IMR-90 (cell line): ENCODE data around the gene MEGF11. TPM values are rescaled to one million over a fixed set of nuclear protein-coding genes. Genes with fewer than 3 reads are reported as not detected.

Experiments
- ATAC-seq: fragments of 200-7000 bp; cut with Tn5 transposase; 2 replicates; pipeline ENCODE4 v1.9.1; 2020; ENCODE audit warnings: low read depth, mild to moderate bottlenecking, moderate library complexity
- BruUV-seq: library from RNA; stranded (reverse); fragments of 400-500 nt; replicated peaks from 2 replicates; lab custom pipeline; 2021; lab: Mats Ljungman, UMichigan
- CTCF ChIA-PET: fragments of 300-600 bp; formaldehyde crosslinking; extraction: SDS; loops from one replicate; lab custom pipeline; 2021; ENCODE audit warnings: antibody characterized with exemption; lab: Yijun Ruan, JAX
- POLR2A ChIA-PET: fragments of 300-600 bp; sonication (Branson Sonifier 250); formaldehyde crosslinking; loops from one replicate; lab custom pipeline; 2022; ENCODE audit warnings: antibody characterized with exemption; ENCODE audit not compliant: unreplicated experiment; lab: Charles Lee
- DNase-seq: peaks from one replicate; pipeline ENCODE4 v3.0.0; 2013
- H2AFZ ChIP-seq: replicated peaks from 2 replicates; pipeline ENCODE3; 2013; ENCODE audit warnings: low read length, mild to moderate bottlenecking; ENCODE audit not compliant: poor library complexity
- H2AK5ac ChIP-seq: 2 replicates; pipeline ENCODE4 v1.6.1; 2013; ENCODE audit warnings: low read depth, low read length, inconsistent platforms
- H2AK9ac ChIP-seq: replicated peaks from 2 replicates; pipeline ENCODE3; 2013; ENCODE audit warnings: mild to moderate bottlenecking, low read depth, low read length, moderate library complexity; ENCODE audit not compliant: poor library complexity
- H2BK120ac ChIP-seq: 2 replicates; pipeline ENCODE4 v1.6.1; 2013; ENCODE audit warnings: low read depth, low read length, inconsistent platforms
- H2BK15ac ChIP-seq: 3 replicates; pipeline ENCODE4 v1.6.1; 2013; ENCODE audit warnings: low read depth, low read length, inconsistent platforms
- H2BK20ac ChIP-seq: 2 replicates; pipeline ENCODE4 v1.6.1; 2013; ENCODE audit warnings: low read depth, mild to moderate bottlenecking, inconsistent platforms, low read length, moderate library complexity
- H2BK5ac ChIP-seq: 2 replicates; pipeline ENCODE4 v1.6.1; 2013; ENCODE audit warnings: mild to moderate bottlenecking, low read depth, low read length, inconsistent platforms; ENCODE audit not compliant: poor library complexity, severe bottlenecking
- H3K14ac ChIP-seq: replicated peaks from 2 replicates; pipeline ENCODE4 v1.6.1; 2013; ENCODE audit warnings: low read depth, low read length, inconsistent platforms
- H3K18ac ChIP-seq: 2 replicates; pipeline ENCODE4 v1.6.1; 2013; ENCODE audit warnings: low read depth, low read length, control low read depth
- H3K23ac ChIP-seq: 2 replicates; pipeline ENCODE4 v1.6.1; 2013; ENCODE audit warnings: low read depth, low read length, inconsistent platforms
- H3K27ac ChIP-seq: 2 replicates; pipeline ENCODE4 v1.5.1; 2013; ENCODE audit warnings: mild to moderate bottlenecking, control low read depth, low read length; ENCODE audit not compliant: insufficient read depth
- H3K27me3 ChIP-seq: 2 replicates; pipeline ENCODE4 v1.6.1; 2013; ENCODE audit warnings: low read length; ENCODE audit not compliant: control insufficient read depth, insufficient read depth
- H3K36me3 ChIP-seq: 2 replicates; pipeline ENCODE4 v1.6.1; 2013; ENCODE audit warnings: low read length, mixed read lengths; ENCODE audit not compliant: control insufficient read depth, insufficient read depth
- H3K4ac ChIP-seq: 2 replicates; pipeline ENCODE4 v1.6.1; 2013; ENCODE audit warnings: low read depth, low read length, inconsistent platforms
- H3K4me1 ChIP-seq: 2 replicates; pipeline ENCODE4 v1.6.1; 2013; ENCODE audit warnings: low read length, mixed read lengths; ENCODE audit not compliant: control insufficient read depth, insufficient read depth
- H3K4me2 ChIP-seq: 2 replicates; pipeline ENCODE4 v1.6.1; 2013; ENCODE audit warnings: low read depth, mild to moderate bottlenecking, control low read depth, low read length, moderate library complexity
- H3K4me3 ChIP-seq: 2 replicates; pipeline ENCODE4 v1.5.1; 2013; ENCODE audit warnings: low read depth, mild to moderate bottlenecking, control low read depth, low read length, moderate library complexity; ENCODE audit not compliant: insufficient read depth
- H3K56ac ChIP-seq: 2 replicates; pipeline ENCODE4 v1.6.1; 2013; ENCODE audit warnings: low read length, inconsistent platforms; ENCODE audit not compliant: insufficient read depth; ENCODE audit errors: extremely low read depth
- H3K79me1 ChIP-seq, 2 experiments: 2 replicates each; pipeline ENCODE4 v1.6.1; 2013; ENCODE audit warnings: low read length in 2 of 2, inconsistent platforms in 1 of 2, low read depth in 1 of 2
- H3K9ac ChIP-seq: 2 replicates; pipeline ENCODE4 v1.6.1; 2013; ENCODE audit warnings: low read depth, low read length, control low read depth
- H3K9me1 ChIP-seq: 2 replicates; pipeline ENCODE4 v1.6.1; 2013; ENCODE audit warnings: low read length, inconsistent platforms; ENCODE audit not compliant: insufficient read depth
- H3K9me3 ChIP-seq: 2 replicates; pipeline ENCODE4 v1.6.1; 2013; ENCODE audit warnings: low read length; ENCODE audit not compliant: control insufficient read depth, insufficient read depth
- H4K20me1 ChIP-seq: 2 replicates; pipeline ENCODE4 v1.6.1; 2013; ENCODE audit warnings: low read length, inconsistent platforms; ENCODE audit not compliant: insufficient read depth
- H4K5ac ChIP-seq: 2 replicates; pipeline ENCODE4 v1.6.1; 2013; ENCODE audit warnings: mild to moderate bottlenecking, low read depth, low read length, control low read depth
- H4K8ac ChIP-seq, 2 experiments: 2 replicates each; pipeline ENCODE4 v1.6.1; 2013; ENCODE audit warnings: low read depth in 2 of 2, low read length in 2 of 2, control low read depth in 1 of 2, inconsistent platforms in 1 of 2
- H4K91ac ChIP-seq: 2 replicates; pipeline ENCODE4 v1.6.1; 2013; ENCODE audit warnings: low read depth, low read length, inconsistent platforms; ENCODE audit not compliant: insufficient read depth
- CHD1 ChIP-seq: IDR thresholded peaks from 2 replicates; pipeline ENCODE4 v1.6.1; 2012; ENCODE audit warnings: low read depth, low read length, improper control_type of control experiment
- RAD21 ChIP-seq: IDR thresholded peaks from 2 replicates; pipeline ENCODE4 v1.6.1; 2012; ENCODE audit warnings: low read length, improper control_type of control experiment
- RFX5 ChIP-seq: IDR thresholded peaks from 2 replicates; pipeline ENCODE4 v1.8.0; 2012; ENCODE audit warnings: low read depth, mild to moderate bottlenecking, low read length, moderate library complexity
- WGBS, 2 experiments: methylation state at CpG; one replicate each; pipeline versions ENCODE4 v1.1.5 to v1.1.7; 2013; ENCODE audit warnings: missing lambda C conversion rate in 2 of 2; ENCODE audit not compliant: insufficient read length in 1 of 2; ENCODE audit errors: extremely low coverage in 2 of 2; 5-methylcytosine and 5-hydroxymethylcytosine counted together
- dilution Hi-C: fragments of 300-500 bp; cut with HindIII; formaldehyde crosslinking; loops from one replicate; pipeline ENCODE4 v1.14.3; 2018; ENCODE audit warnings: low sequenced_read_pairs; ENCODE audit not compliant: unreplicated experiment
- in situ Hi-C: fragments of 300-500 bp; cut with MboI; formaldehyde crosslinking; loops from 3 replicates; pipeline ENCODE4 v1.14.3; 2019; ENCODE audit warnings: low sequenced_read_pairs, inconsistent platforms, mixed read lengths
- intact Hi-C: fragments of 100-400 bp; cut with micrococcal nuclease; formaldehyde crosslinking; loops from 2 replicates; pipeline ENCODE4 v1.10.0; 2022
- polyA plus RNA-seq, 3 experiments: library from polyadenylated mRNA; depleted of rRNA; stranded (reverse); fragments of >200 nt; gene quantifications; 2 replicates each; pipeline ENCODE4 v1.2.3, GENCODE V29; 2012; ENCODE audit warnings: low replicate concordance in 1 of 3
- total RNA-seq: library from RNA; depleted of rRNA; stranded (reverse); fragments of >200 nt; gene quantifications from 2 replicates; pipeline ENCODE4 v1.2.3, GENCODE V29; 2012

MEGF11 gene
- total and polyA plus RNA-seq, 2 of the 4 experiments (the other 2 are of a cell fraction) = not detected

- ChIA-PET CTCF (no interaction called here), POLR2A (no interaction called here)
- intact Hi-C loops (no loop called here), dilution Hi-C loops (no loop called here), in situ Hi-C loops (no loop called here)
- H3K36me3 ChIP-seq = no peaks in the 10 kb centered on the region
- H3K27me3 ChIP-seq = peaks cover 14% of the 10 kb centered on the region
- no peak overlapping the region for H4K91ac ChIP-seq
- no peaks in the 10 kb centered on the region for H3K9me3 ChIP-seq
- H4K20me1 ChIP-seq = no peaks in the 10 kb centered on the region; the same call in 1 of the 2 replicates
- no peak overlapping the region for H2BK20ac ChIP-seq
- 100% methylated on average over 1 of the region's 4 CpGs; no CpG with 5 or more reads in 1 of the 2 experiments for WGBS, 2 experiments
- no peak overlapping the region for H3K4ac ChIP-seq
- H3K27ac ChIP-seq = no peak overlapping the region
- no peak overlapping the region for H3K4me3 ChIP-seq
- H3K14ac ChIP-seq = no peak overlapping the region
- H3K79me1 ChIP-seq = no peaks in the 10 kb centered on the region
- no peak overlapping the region for H3K56ac ChIP-seq
- BruUV-seq = no TSS peak
- H4K5ac ChIP-seq = no peak overlapping the region
- H3K4me2 ChIP-seq = no peak overlapping the region
- DNase-seq (no peak), ATAC-seq (no peak)
- H2AK9ac ChIP-seq = no peak overlapping the region
- no peak overlapping the region for H2AK5ac ChIP-seq
- no peak overlapping the region for H3K18ac ChIP-seq
- peaks cover 6% of the 10 kb centered on the region for H3K4me1 ChIP-seq
- H2BK15ac ChIP-seq = no peak overlapping the region
- H3K23ac ChIP-seq = no peak overlapping the region
- peaks cover 3% of the 10 kb centered on the region; the same call in 1 of the 2 replicates for H3K9me1 ChIP-seq
- no peak overlapping the region for H3K9ac ChIP-seq
- no peak overlapping the region for H2BK120ac ChIP-seq
- TF ChIP-seq RFX5 = no peak
- TF ChIP-seq RAD21 = no peak
- no peak for TF ChIP-seq CHD1
- no peak overlapping the region for H4K8ac ChIP-seq
- H2BK5ac ChIP-seq = no peak overlapping the region
- H2AFZ ChIP-seq = no peak overlapping the region
These were observed 311.1 kb downstream of the MEGF11 start for GRCh38 chr15:65942436-65942835.
